HG03159 (cell line): ENCODE results near the gene TNPO3.

Source experiments
- ATAC-seq: cut with Tn5 transposase; IDR thresholded peaks from one replicate; pipeline ENCODE4 v1.9.1; 2021; ENCODE audit warnings: mild to moderate bottlenecking, moderate library complexity; ENCODE audit not compliant: unreplicated experiment

Gene TNPO3

GRCh38 chr7:128940494-128941322 is 114.2 kb downstream of the TNPO3 start:
- ATAC-seq = peak; percentile 65

GRCh38 chr7:128939861-128940410 is 115.0 kb downstream of the TNPO3 start:
- ATAC-seq = peak; percentile 29

GRCh38 chr7:128939075-128939860 is 115.6 kb downstream of the TNPO3 start:
- no peak for ATAC-seq

GRCh38 chr7:128938544-128939074 is 116.3 kb downstream of the TNPO3 start:
- no peak for ATAC-seq

GRCh38 chr7:128937647-128938543 is 117.0 kb downstream of the TNPO3 start, which contains the start of gene IRF5:
Gene IRF5, plus strand, starts transcription at chr7:128937927. Its CDS starts 4,155 bp downstream, at chr7:128942082.
- ATAC-seq = no peak

GRCh38 chr7:128937271-128937646 is 117.7 kb downstream of the TNPO3 start:
- no peak for ATAC-seq

- no peak for ATAC-seq
These were observed 118.1 kb downstream of the TNPO3 start for GRCh38 chr7:128936798-128937197.

GRCh38 chr7:128935342-128935730 is 119.6 kb downstream of the TNPO3 start:
- ATAC-seq = no peak

GRCh38 chr7:128934361-128935341 is 120.3 kb downstream of the TNPO3 start:
- ATAC-seq = peak; percentile 35

GRCh38 chr7:128933180-128933891 is 121.6 kb downstream of the TNPO3 start:
- ATAC-seq = peak; percentile 27

GRCh38 chr7:128932862-128933179 is 122.1 kb downstream of the TNPO3 start:
- no peak for ATAC-seq

- ATAC-seq = no peak
These were observed 122.7 kb downstream of the TNPO3 start for GRCh38 chr7:128931965-128932861.

- no peak for ATAC-seq
These were observed 123.6 kb downstream of the TNPO3 start for GRCh38 chr7:128931190-128931798.

- no peak for ATAC-seq
These were observed 125.8 kb downstream of the TNPO3 start for GRCh38 chr7:128928882-128929788.

GRCh38 chr7:128928159-128928813 is 126.6 kb downstream of the TNPO3 start:
- ATAC-seq = no peak
